Keratinocyte (primary cell): ENCODE data around the gene SNTB2. TPM values are rescaled to one million over a fixed set of nuclear protein-coding genes. Genes with fewer than 3 reads are reported as not detected.
"Not testable (repeated sequence)": the region's sequence is repeated elsewhere in the genome, so short reads cannot be mapped to it uniquely, and the experiment has no call there.

Experiments used
- DNase-seq: peaks from one replicate; pipeline ENCODE4 v3.0.0-alpha.2; 2011; ENCODE audit warnings: low read depth, missing footprints, low spot score
- FAIRE-seq: peaks from 2 replicates; lab custom pipeline; 2011; peaks lifted over from hg19 to GRCh38; lab: Jason Lieb, UNC
- H2AFZ ChIP-seq: 2 replicates; pipeline ENCODE4 v1.6.0; 2012; ENCODE audit warnings: low read length, control low read depth, inconsistent platforms; ENCODE audit not compliant: control insufficient read depth
- H3K27ac ChIP-seq: 2 replicates; pipeline ENCODE4 v1.5.1; 2011; ENCODE audit warnings: low read length; ENCODE audit not compliant: control insufficient read depth, insufficient read depth
- H3K27me3 ChIP-seq: 3 replicates; pipeline ENCODE4 v1.6.0; 2011; ENCODE audit warnings: low read length; ENCODE audit not compliant: control insufficient read depth, insufficient read depth; ENCODE audit errors: extremely low read depth
- H3K36me3 ChIP-seq, 2 experiments: 2 replicates in 1 of 2; 3 replicates in 1 of 2; pipeline ENCODE4 v1.5.1; 2011; ENCODE audit warnings: low read length in 2 of 2, mild to moderate bottlenecking in 1 of 2; ENCODE audit not compliant: control insufficient read depth in 2 of 2, insufficient read depth in 2 of 2; ENCODE audit errors: extremely low read depth in 1 of 2
- H3K4me1 ChIP-seq: 3 replicates; pipeline ENCODE4 v1.5.1; 2011; ENCODE audit warnings: low read length; ENCODE audit not compliant: control insufficient read depth, insufficient read depth; ENCODE audit errors: extremely low read depth
- H3K4me2 ChIP-seq: 3 replicates; pipeline ENCODE4 v1.6.0; 2011; ENCODE audit warnings: low read depth, low read length; ENCODE audit not compliant: control insufficient read depth, insufficient read depth; ENCODE audit errors: extremely low read depth
- H3K4me3 ChIP-seq, 3 experiments: fragments of 200-600 bp in 1 of 3; sonication (generic) in 1 of 3; 2 replicates in 2 of 3; 3 replicates in 1 of 3; pipeline ENCODE4 v1.5.1; 2011 to 2016; ENCODE audit warnings: low read length in 3 of 3, mild to moderate bottlenecking in 3 of 3, control low read depth in 2 of 3, inconsistent platforms in 1 of 3, low read depth in 1 of 3, mixed read lengths in 1 of 3, mixed run types in 1 of 3, moderate library complexity in 1 of 3; ENCODE audit not compliant: control insufficient read depth in 2 of 3, insufficient read depth in 2 of 3; ENCODE audit errors: extremely low read depth in 1 of 3
- H3K79me2 ChIP-seq: 2 replicates; pipeline ENCODE4 v1.6.0; 2012; ENCODE audit warnings: low read length; ENCODE audit not compliant: control insufficient read depth, insufficient read depth
- H3K9ac ChIP-seq: 3 replicates; pipeline ENCODE4 v1.6.0; 2011; ENCODE audit warnings: low read length; ENCODE audit not compliant: control insufficient read depth, insufficient read depth; ENCODE audit errors: extremely low read depth
- H3K9me1 ChIP-seq: 3 replicates; pipeline ENCODE4 v1.6.0; 2011; ENCODE audit warnings: low read length; ENCODE audit not compliant: control insufficient read depth, insufficient read depth; ENCODE audit errors: extremely low read depth
- H3K9me3 ChIP-seq: 2 replicates; pipeline ENCODE4 v1.5.1; 2012; ENCODE audit warnings: low read depth, low read length; ENCODE audit not compliant: control insufficient read depth
- H4K20me1 ChIP-seq: 3 replicates; pipeline ENCODE4 v1.6.0; 2011; ENCODE audit warnings: low read length; ENCODE audit not compliant: control insufficient read depth, insufficient read depth; ENCODE audit errors: extremely low read depth
- EZH2 ChIP-seq: IDR thresholded peaks from one replicate; pipeline ENCODE4 v1.6.1; 2012; ENCODE audit warnings: inconsistent platforms, mild to moderate bottlenecking, low read length, moderate library complexity
- dilution Hi-C: fragments of 300-500 bp; cut with MboI; formaldehyde crosslinking; loops from one replicate; pipeline ENCODE4 v1.7.0; 2020; ENCODE audit warnings: low sequenced_read_pairs; ENCODE audit not compliant: extremely low pct_ligation_motif_present
- polyA plus RNA-seq, 5 experiments: library from polyadenylated mRNA; depleted of rRNA in 3 of 5; stranded (reverse) in 3 of 5; stranded (forward) in 1 of 5; unstranded in 1 of 5; fragments of >200 nt; gene quantifications; 1 replicate in 1 of 5; 2 replicates in 3 of 5; 3 replicates in 1 of 5; pipeline versions ENCODE4 v1.2.1 to v1.2.3, GENCODE V29; 2011 to 2012; ENCODE audit warnings: missing spikeins in 2 of 5, low read depth in 1 of 5, low replicate concordance in 1 of 5
- TF ChIP-seq, protein P1 (sequence below), 3 experiments: IDR thresholded peaks in 1 of 3; conservative IDR thresholded peaks in 1 of 3; optimal IDR thresholded peaks in 1 of 3; 2 replicates in 2 of 3; 3 replicates in 1 of 3; pipeline versions ENCODE3 to v1.5.1; 2011; ENCODE audit warnings: low read length in 3 of 3, mild to moderate bottlenecking in 3 of 3, moderate library complexity in 2 of 3, control low read depth in 1 of 3, inconsistent platforms in 1 of 3; ENCODE audit not compliant: insufficient read depth in 2 of 3; ENCODE audit errors: extremely low read depth in 1 of 3

Gene SNTB2
- polyA plus RNA-seq, 1 donor (not counting 4 experiments of a cell fraction or from before 2014, with no cell fraction given), result 15.9 TPM

DNA sequence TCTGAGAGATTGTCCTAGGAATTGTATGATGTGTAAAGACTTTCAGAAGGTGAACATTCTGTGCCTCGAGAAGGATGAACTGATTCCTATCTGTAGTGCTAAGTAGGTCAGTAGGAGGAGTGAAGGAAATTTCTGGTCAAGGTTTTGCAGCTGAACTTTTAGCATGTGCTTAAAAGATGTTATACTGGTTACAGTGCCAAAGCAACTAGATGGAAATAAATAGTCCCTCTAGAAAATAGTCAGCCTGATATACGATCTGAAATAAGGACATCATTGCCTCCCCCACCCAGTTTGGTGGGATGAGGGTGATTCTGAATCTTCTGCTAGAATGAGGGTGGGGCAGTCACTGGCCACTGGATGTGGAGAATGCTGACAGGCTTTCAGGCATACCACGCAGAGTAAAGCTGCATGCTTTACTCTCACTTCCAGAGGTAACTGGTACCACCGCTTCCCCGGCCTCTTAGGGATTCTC lies 66.9 kb downstream of the SNTB2 start:
- Histone ChIP-seq H3K36me3 (peaks cover 0 to 4% of the 10 kb centered on the region in 2 experiments), H3K79me2 (peaks cover 2% of the 10 kb centered on the region), H4K20me1 (no peaks in the 10 kb centered on the region), H3K4me1 (no peaks in the 10 kb centered on the region), H3K9me3 (no peaks in the 10 kb centered on the region), H3K4me2 (no peak overlapping the region), H3K9ac (no peak overlapping the region), H3K27ac (no peak overlapping the region), H3K27me3 (no peaks in the 10 kb centered on the region), H3K4me3 (no peak overlapping the region), H3K9me1 (no peaks in the 10 kb centered on the region), H2AFZ (no peak overlapping the region)
- FAIRE-seq (no peak), DNase-seq (no peak)
- dilution Hi-C loops, result no loop called here
- TF ChIP-seq, protein P1, sequence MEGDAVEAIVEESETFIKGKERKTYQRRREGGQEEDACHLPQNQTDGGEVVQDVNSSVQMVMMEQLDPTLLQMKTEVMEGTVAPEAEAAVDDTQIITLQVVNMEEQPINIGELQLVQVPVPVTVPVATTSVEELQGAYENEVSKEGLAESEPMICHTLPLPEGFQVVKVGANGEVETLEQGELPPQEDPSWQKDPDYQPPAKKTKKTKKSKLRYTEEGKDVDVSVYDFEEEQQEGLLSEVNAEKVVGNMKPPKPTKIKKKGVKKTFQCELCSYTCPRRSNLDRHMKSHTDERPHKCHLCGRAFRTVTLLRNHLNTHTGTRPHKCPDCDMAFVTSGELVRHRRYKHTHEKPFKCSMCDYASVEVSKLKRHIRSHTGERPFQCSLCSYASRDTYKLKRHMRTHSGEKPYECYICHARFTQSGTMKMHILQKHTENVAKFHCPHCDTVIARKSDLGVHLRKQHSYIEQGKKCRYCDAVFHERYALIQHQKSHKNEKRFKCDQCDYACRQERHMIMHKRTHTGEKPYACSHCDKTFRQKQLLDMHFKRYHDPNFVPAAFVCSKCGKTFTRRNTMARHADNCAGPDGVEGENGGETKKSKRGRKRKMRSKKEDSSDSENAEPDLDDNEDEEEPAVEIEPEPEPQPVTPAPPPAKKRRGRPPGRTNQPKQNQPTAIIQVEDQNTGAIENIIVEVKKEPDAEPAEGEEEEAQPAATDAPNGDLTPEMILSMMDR (optimal IDR thresholded peaks at IDR 0.05 in 1 of 3, IDR thresholded peaks at IDR 0.05 in 1 of 3, conservative IDR thresholded peaks at IDR 0.05 in 1 of 3; ENCODE audit: extremely low read depth in 1 of 3, insufficient read depth in 2 of 3, low read length in 3 of 3), result no peak
- TF ChIP-seq EZH2, result no peak

DNA sequence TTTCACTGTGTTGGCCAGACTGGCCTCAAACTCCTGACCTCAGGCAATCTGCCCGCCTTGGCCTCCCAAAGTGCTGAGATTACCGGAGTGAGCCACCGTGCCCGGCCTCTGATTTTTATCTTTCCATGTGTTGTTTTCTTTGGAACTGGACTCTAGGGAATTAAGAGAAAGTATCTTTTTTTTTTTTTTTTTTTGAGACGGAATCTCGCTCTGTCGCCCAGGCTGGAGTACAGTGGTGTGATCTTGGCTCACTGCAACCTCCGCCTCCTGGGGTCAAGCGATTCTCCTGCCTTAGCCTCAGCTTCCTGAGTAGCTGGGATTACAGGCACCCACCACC lies 72.4 kb downstream of the SNTB2 start:
- DNase-seq, dilution Hi-C loops, H3K79me2 ChIP-seq: not testable (repeated sequence)

DNA sequence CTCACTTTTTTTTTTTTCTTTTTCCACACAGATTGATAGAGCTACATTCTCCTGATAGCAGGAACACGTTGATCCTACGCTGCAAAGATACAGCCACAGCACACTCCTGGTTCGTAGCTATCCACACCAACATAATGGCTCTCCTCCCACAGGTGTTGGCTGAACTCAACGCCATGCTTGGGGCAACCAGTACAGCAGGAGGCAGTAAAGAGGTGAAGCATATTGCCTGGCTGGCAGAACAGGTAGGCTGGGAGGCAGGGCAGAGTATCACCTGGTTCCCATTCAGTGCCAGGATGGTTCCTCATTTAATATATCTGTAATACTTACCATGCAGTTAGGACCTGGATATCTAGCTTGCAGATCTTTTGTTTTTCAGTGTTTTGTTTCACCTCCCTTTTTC lies 73.1 kb downstream of the SNTB2 start:
- Histone ChIP-seq H3K9me3 (no peaks in the 10 kb centered on the region), H3K9me1 (no peaks in the 10 kb centered on the region), H2AFZ (no peak overlapping the region), H4K20me1 (no peaks in the 10 kb centered on the region), H3K4me2 (no peak overlapping the region), H3K4me1 (no peaks in the 10 kb centered on the region), H3K27me3 (no peaks in the 10 kb centered on the region), H3K4me3 (no peak overlapping the region), H3K9ac (no peak overlapping the region), H3K27ac (no peak overlapping the region), H3K36me3 (no peaks in the 10 kb centered on the region), H3K79me2 (peaks cover 2% of the 10 kb centered on the region)
- FAIRE-seq, result no peak
- DNase-seq, result no peak
- TF ChIP-seq, protein P1 (optimal IDR thresholded peaks at IDR 0.05 in 1 of 3, IDR thresholded peaks at IDR 0.05 in 1 of 3, conservative IDR thresholded peaks at IDR 0.05 in 1 of 3; ENCODE audit: extremely low read depth in 1 of 3, insufficient read depth in 2 of 3, low read length in 3 of 3), result peak; percentile 10 to 51 (median 21)
- no peak for TF ChIP-seq EZH2
- dilution Hi-C loops, result no loop called here

More for the DNA sequence above, 72.4 kb downstream of the SNTB2 start:
- H3K9ac ChIP-seq, H3K36me3 ChIP-seq, H4K20me1 ChIP-seq, H3K27ac ChIP-seq, H3K4me1 ChIP-seq, H3K9me3 ChIP-seq, H3K4me3 ChIP-seq, H3K4me2 ChIP-seq, H3K27me3 ChIP-seq, H2AFZ ChIP-seq, FAIRE-seq, H3K9me1 ChIP-seq: not testable (repeated sequence)
